Thyroid gland (tissue), 4 donors: ENCODE data around the gene ZAR1. TPM values are rescaled to one million over a fixed set of nuclear protein-coding genes. Genes with fewer than 3 reads are reported as not detected.

Experiments
- DNase-seq, 2 donors: peaks; one replicate each; pipeline ENCODE4 v3.0.0-alpha.2; 2019
- H3K27ac ChIP-seq, 3 donors: fragments of 200-600 bp; sonication (generic); 1 replicate in 2 of 3; 2 replicates in 1 of 3; pipeline ENCODE4 v1.5.1; 2016 to 2019; ENCODE audit warnings: mild to moderate bottlenecking in 1 of 3, moderate library complexity in 1 of 3
- H3K27me3 ChIP-seq: fragments of 200-600 bp; sonication (generic); one replicate; pipeline ENCODE4 v1.5.1; 2019
- H3K36me3 ChIP-seq, 2 donors: fragments of 200-600 bp; sonication (generic); one replicate each; pipeline ENCODE4 v1.5.1; 2016 to 2019
- H3K4me1 ChIP-seq, 2 donors: fragments of 200-600 bp; sonication (generic); one replicate each; pipeline ENCODE4 v1.5.1; 2017 to 2019
- H3K4me3 ChIP-seq, 3 donors: fragments of 200-600 bp; sonication (generic); replicated peaks in 1 of 3; 1 replicate in 2 of 3; 2 replicates in 1 of 3; pipeline ENCODE4 v1.5.1; 2016; ENCODE audit warnings: mild to moderate bottlenecking in 1 of 3
- H3K9me3 ChIP-seq: fragments of 200-600 bp; sonication (generic); one replicate; pipeline ENCODE4 v1.5.1; 2017
- CTCF ChIP-seq, 6 experiments: fragments of 200-600 bp in 3 of 6; fragments of 450-650 bp in 3 of 6; sonication (generic) in 3 of 6; IDR thresholded peaks; one replicate each; pipeline ENCODE4 v1.5.1; 2016 to 2019; ENCODE audit warnings: antibody characterized with exemption in 6 of 6, mild to moderate bottlenecking in 2 of 6, inconsistent platforms in 1 of 6, moderate library complexity in 1 of 6
- POLR2A ChIP-seq, 2 donors: fragments of 450-650 bp; IDR thresholded peaks; one replicate each; pipeline ENCODE4 v1.6.1; 2017; ENCODE audit warnings: antibody characterized with exemption in 2 of 2, mild to moderate bottlenecking in 2 of 2, moderate library complexity in 1 of 2
- WGBS, 2 donors: methylation state at CpG; one replicate each; pipeline ENCODE4 v1.1.5; 2017; 5-methylcytosine and 5-hydroxymethylcytosine counted together
- intact Hi-C: fragments of 100-400 bp; cut with DNase I; formaldehyde crosslinking; loops from one replicate; pipeline ENCODE4 v1.15.1; 2023
- total RNA-seq, 4 donors: library from RNA; depleted of rRNA; stranded (reverse); fragments of >200 nt; gene quantifications; one replicate each; pipeline ENCODE4 v1.2.3, GENCODE V29; 2016

ZAR1 gene
- total RNA-seq, 4 donors from 2014 or later: not detected

GRCh38 chr4:48484494-48485168 lies 5.4 kb upstream of the ZAR1 start:
- intact Hi-C loops: no loop called here
- Histone ChIP-seq H3K4me3 (no peak overlapping the region), H3K27me3 (peaks cover 14% of the 10 kb centered on the region), H3K27ac (no peak overlapping the region), H3K9me3 (no peaks in the 10 kb centered on the region), H3K36me3 (no peaks in the 10 kb centered on the region), H3K4me1 (peaks cover 4 to 13% of the 10 kb centered on the region in 2 donors)
- TF ChIP-seq CTCF (IDR thresholded peaks at IDR 0.05) (no peak), POLR2A (IDR thresholded peaks at IDR 0.05) (no peak)
- no peak for DNase-seq
- 51 to 59% methylated on average over 22 of the region's 22 CpGs for WGBS, 2 donors

- H3K4me3 ChIP-seq: peak overlapping the region in 1 of 3 donors; percentile 15
- intact Hi-C loops: no loop called here
- peaks cover 0 to 13% of the 10 kb centered on the region in 2 donors for H3K4me1 ChIP-seq
- DNase-seq: no peak
- TF ChIP-seq POLR2A (IDR thresholded peaks at IDR 0.05) (no peak), CTCF (IDR thresholded peaks at IDR 0.05) (no peak)
- no peaks in the 10 kb centered on the region for H3K36me3 ChIP-seq
- 20 to 38% methylated on average over 11 to 14 of the region's 14 CpGs for WGBS, 2 donors
- H3K27ac ChIP-seq: no peak overlapping the region
- H3K9me3 ChIP-seq: no peaks in the 10 kb centered on the region
- peaks cover 14% of the 10 kb centered on the region for H3K27me3 ChIP-seq
Observed at GRCh38 chr4:48489683-48490011, 405 bp upstream of the ZAR1 start.

- Histone ChIP-seq H3K27me3 (peaks cover 14% of the 10 kb centered on the region), H3K27ac (no peak overlapping the region), H3K9me3 (no peaks in the 10 kb centered on the region), H3K4me1 (peaks cover 0 to 13% of the 10 kb centered on the region in 2 donors), H3K36me3 (no peaks in the 10 kb centered on the region), H3K4me3 (no peak overlapping the region)
- intact Hi-C loops: no loop called here
- no peak for DNase-seq
- WGBS, 2 donors: 16 to 28% methylated on average over 7 to 23 of the region's 104 CpGs
- TF ChIP-seq POLR2A (IDR thresholded peaks at IDR 0.05): no peak
- no peak for TF ChIP-seq CTCF (IDR thresholded peaks at IDR 0.05)
Observed at GRCh38 chr4:48490680-48491513, 845 bp downstream of the ZAR1 start.

- no peak for TF ChIP-seq CTCF (IDR thresholded peaks at IDR 0.05)
- TF ChIP-seq POLR2A (IDR thresholded peaks at IDR 0.05): no peak
- Histone ChIP-seq H3K27me3 (peaks cover 14% of the 10 kb centered on the region), H3K27ac (no peak overlapping the region), H3K9me3 (no peaks in the 10 kb centered on the region), H3K4me3 (no peak overlapping the region), H3K4me1 (peaks cover 0 to 13% of the 10 kb centered on the region in 2 donors), H3K36me3 (no peaks in the 10 kb centered on the region)
- 64 to 68% methylated on average over 23 of the region's 23 CpGs for WGBS, 2 donors
- intact Hi-C loops: no loop called here
- no peak for DNase-seq
Observed at GRCh38 chr4:48491514-48492176, 1.6 kb downstream of the ZAR1 start.
